ENCODE measurements around the gene SDS.

DNA sequence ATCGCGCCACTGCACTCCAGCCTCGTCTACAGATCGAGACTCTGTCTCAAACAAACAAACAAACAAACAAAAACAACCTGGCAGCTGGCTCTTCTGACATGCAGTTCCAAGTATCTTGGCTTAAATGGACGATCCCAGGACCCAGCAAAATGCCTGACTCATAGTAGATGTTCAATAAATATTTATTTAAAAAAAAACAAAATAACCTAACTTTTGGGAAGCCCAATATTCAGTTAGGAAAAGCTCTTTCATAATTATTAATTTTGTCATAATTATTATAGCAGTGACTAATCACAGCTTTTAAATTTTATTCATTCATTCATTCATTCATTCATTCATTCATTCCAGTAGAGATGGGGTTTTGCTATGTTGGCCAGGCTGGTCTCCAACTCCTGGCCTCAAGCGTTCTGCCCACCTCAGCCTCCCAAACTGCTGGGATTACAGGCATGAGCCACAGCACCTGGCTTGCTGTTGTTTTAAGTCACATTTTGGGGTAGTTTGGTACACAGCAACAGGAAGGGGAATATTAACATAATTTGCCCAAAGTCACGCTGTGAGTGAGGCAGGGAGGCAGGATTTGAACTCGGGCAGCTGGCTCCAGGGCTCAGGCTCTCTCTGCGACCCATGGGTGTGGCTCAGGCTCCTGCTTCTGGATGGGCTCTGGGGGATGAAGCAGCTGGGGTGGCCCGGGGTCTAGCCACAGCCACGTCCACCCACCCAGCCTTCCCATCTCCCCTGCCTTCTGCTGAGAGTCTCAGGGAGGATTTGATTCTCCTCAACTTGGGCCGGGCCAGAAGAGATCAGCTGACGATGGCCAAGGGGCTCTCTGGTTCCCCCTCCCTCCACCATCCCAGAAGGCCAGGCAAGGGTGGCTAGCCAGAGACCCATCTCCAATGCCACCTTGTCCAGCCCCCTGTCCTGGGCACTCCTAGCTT lies 2.4 kb downstream of the SDS start:
- TF ChIP-seq POLR2A (IDR thresholded peaks at IDR 0.05; ENCODE audit: extremely low read depth, insufficient read length): no peak
- TF ChIP-seq, protein P1, sequence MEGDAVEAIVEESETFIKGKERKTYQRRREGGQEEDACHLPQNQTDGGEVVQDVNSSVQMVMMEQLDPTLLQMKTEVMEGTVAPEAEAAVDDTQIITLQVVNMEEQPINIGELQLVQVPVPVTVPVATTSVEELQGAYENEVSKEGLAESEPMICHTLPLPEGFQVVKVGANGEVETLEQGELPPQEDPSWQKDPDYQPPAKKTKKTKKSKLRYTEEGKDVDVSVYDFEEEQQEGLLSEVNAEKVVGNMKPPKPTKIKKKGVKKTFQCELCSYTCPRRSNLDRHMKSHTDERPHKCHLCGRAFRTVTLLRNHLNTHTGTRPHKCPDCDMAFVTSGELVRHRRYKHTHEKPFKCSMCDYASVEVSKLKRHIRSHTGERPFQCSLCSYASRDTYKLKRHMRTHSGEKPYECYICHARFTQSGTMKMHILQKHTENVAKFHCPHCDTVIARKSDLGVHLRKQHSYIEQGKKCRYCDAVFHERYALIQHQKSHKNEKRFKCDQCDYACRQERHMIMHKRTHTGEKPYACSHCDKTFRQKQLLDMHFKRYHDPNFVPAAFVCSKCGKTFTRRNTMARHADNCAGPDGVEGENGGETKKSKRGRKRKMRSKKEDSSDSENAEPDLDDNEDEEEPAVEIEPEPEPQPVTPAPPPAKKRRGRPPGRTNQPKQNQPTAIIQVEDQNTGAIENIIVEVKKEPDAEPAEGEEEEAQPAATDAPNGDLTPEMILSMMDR (IDR thresholded peaks at IDR 0.05; ENCODE audit: low read depth, low read length): no peak
- TF ChIP-seq, protein P2, sequence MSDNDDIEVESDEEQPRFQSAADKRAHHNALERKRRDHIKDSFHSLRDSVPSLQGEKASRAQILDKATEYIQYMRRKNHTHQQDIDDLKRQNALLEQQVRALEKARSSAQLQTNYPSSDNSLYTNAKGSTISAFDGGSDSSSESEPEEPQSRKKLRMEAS (IDR thresholded peaks at IDR 0.05; ENCODE audit: low read depth, low read length): no peak
- no peak for TF ChIP-seq MYC (IDR thresholded peaks at IDR 0.05; ENCODE audit: low read depth, low read length)

All from NB4 (cell line).